HG03558 (cell line): ENCODE results near the gene TBC1D9.
"Not testable (repeated sequence)": the region's sequence is repeated elsewhere in the genome, so short reads cannot be mapped to it uniquely, and the experiment has no call there.

Source experiments
- ATAC-seq: cut with Tn5 transposase; IDR thresholded peaks from one replicate; pipeline ENCODE4 v1.9.1; 2021; ENCODE audit warnings: moderate number of reproducible peaks; ENCODE audit not compliant: unreplicated experiment; ENCODE audit errors: extremely low read depth

TBC1D9 gene

DNA sequence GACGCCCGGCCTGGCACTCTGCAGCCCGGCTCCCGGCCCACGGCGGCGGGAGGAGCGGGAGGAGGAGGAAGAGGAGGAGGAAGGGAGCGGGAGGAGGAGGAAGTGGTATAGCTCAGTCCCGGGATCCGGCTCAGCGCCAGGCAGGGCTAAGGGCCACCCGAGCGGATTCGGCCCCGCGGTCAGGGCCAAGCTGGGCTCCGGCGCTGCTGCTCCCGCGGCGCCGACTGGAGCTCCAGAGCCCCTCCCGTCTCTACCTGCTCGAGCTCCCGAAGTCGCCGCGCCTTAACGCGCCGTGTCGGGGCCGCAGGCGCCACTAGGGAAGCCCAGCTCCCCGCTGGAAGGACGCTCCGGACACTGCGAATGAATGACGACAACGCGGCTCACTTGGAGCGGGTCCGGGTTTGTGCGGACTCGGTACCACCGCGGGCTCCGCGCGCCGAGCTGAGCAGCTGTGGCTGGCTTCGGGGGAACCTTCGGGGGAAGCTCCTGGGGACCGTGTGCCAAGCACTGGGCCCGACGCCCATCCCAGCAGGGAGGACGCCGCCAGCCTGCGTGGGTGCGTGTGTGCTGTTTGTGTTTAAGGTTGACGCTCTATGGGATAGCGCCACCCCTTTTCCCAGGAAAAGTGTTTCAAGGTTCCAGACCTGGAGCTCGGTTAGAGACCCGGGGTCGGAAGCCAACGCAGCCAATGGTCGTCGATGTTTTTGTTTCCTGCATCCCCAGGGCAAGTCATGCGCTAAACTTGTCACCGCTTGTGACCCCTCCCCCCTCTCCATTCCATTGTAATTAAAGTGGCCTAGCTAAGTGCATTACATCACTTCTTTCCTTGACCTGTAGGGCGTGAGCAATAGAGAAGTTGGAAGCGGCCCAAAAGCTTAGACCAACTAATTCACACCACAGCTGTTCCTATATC, at the start of gene TBC1D9:
TSS of gene TBC1D9 (minus strand) at position 67 of the 913 bp plus-strand sequence. CDS start 340 bp downstream, outside the sequence.
- ATAC-seq: peak; percentile 19

DNA sequence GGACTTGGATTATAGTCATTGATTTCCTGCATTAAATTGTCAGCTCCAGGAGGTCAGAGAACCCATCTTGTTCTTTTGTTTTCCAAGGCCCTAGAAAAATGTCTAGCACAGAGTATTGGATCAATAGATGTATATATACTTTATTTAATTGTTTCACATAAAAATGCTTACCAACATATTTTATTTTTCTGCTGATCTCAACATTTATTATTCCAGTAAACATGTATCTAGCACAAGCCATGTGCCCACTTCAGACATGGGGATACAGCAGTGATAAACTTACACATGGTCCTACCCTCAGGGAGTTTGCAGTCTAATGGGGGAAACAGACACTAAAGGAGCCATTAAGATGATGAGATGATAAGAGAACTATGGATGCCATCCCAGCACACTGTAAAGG, 49.1 kb upstream of the TBC1D9 start:
- ATAC-seq: no peak

DNA sequence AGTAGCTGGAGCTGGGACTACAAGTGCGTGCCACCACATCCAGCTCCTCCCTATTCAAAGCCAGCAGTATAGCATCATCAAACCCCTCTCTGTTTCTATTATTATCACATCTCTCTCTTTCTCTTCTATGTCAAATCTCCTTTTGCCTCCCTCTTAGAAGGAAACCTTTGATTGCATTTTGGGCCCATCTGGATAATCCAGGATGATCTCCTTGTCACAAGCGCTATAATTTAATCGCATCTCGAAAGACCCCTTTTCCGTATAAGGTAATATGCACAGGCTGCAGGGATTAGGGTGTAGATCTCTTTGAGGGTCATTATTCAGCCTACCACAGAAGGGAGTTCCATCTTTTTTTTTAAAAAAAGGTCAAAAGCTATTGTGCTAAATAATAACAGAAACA, 46.4 kb upstream of the TBC1D9 start:
- no peak for ATAC-seq

DNA sequence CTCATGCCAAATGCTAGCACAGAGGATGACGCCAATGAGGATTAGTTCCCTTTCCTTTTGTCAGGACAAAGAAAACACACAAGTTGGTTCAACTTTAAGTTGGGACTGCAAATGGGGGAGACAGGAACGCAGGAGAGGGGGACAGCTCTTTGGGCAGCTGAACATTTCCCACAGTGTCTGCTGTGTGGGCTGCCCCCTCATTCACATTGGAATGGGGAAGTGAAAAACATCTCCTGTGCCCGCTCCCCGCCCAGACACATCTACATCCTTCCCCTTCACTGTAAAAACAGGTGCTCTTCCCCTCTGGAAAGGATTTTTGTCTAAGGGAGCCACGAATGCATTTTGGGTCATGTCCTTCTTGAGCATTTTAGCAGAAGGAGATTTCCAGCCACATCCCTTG, 44.5 kb upstream of the TBC1D9 start:
- no peak for ATAC-seq

DNA sequence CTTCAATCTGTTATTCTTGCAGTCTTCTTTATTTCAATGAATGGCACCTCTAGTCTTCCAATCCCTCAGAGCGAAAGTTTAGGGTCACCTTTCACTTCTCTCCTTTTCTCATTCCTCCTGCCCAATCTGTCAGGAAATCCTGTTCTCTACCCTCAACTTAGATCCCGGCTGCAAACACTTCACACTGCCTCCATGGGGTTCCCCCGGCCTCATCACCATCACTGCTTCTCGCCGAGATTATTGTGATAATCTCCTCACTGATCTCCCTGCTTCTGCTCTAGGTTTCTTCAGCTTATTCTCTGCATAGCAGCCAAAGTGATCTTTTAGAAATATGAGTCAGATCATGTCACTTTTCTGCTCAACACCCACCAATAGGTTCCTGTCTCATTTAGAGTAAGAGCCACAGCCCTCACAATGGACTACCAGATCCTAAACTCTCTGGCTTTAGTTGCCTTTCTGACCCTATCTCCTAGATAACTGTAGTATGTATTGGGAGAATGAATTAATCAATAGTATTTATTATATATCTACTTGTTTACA, 43.6 kb upstream of the TBC1D9 start:
- no peak for ATAC-seq

DNA sequence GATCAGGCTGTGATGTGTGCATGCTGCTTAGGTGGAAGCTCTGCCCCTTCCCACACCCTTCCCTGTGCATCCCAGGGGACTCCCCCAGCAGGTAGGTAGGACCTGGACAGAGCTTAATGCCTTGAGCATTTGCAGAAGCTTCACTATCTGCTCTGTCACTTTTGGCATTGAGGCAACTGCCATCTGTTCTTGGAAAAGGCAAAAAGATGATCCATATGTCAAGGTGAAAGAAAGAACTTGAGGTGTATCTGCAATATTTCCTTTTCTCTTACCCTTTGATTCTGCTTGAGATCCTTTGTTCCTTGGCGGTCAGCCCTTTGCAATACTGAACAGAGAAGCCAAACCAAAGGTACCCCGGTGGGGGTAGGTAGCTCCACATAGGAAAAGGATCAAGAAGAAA, 37.1 kb upstream of the TBC1D9 start:
- ATAC-seq: no peak

DNA sequence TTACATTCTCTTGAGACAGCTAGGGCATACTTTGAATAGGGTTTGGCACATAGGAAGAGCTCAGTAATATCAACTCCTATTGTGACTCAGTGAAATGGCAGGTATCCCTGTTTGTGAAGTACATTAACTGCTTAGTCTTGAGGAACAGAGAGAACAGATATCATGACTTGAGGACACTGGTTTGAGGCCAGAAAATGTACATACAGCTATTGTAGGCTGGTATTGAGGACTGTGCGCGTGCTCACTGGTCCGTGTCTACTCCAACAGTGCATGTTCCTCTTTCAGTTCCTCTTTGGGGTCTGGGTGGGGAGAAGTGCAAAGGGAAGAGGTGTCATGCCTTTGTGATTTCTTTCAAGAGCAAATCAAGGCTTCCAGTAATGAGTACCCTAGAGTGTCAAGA, 34.6 kb upstream of the TBC1D9 start:
- ATAC-seq: peak; percentile 89

DNA sequence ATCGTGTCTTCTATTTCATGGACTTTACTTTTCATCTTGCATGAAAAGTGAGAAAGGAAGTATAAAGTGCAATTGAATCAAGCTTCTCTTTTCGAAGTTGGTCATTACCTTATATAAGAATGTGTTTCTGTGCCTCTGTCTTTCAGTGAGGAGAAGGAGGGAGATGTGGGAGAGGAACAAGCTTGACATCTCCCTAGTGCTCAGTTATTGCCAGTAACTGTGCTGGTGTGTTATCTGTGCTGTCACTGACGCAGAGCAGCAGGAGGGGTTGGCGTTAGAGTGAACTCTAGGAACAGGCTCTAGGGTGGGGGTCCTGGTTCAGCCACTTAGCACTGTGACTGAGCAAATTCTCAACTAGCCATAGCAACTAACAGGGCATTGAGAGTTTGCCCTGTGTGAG, 34.0 kb upstream of the TBC1D9 start:
- no peak for ATAC-seq

DNA sequence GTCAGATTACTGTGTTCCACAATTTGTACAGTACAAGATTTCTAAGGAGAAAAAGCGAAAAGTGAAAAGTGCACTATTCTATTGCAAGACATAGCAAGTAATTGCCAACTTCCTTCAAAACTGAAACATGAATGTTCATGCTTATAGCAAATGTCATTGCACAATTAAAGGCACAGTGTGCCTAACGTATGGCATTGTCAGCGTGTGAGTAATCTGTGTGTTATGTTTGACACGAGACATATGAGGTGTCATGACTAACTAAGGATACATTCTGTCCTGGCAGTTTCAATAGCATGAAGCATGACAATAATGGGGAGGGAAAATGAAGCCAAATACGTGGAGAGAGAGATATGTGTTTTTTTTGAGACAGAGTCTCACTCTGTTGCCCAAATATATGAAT, 33.6 kb upstream of the TBC1D9 start:
- no peak for ATAC-seq

DNA sequence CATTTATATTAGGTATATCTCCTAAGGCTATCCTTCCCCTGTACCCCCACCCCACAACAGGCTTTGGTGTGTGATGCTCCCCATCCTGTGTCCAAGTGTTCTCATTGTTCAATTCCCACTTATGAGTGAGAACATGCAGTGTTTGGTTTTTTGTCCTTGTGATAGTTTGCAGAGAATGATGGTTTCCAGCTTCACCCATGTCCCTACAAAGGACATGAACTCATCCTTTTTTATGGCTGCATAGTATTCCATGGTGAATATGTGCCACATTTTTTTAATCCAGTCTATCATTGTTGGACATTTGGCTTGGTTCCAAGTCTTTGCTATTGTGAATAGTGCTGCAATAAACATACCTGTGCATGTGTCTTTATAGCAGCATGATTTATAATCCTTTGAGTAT, 26.6 kb upstream of the TBC1D9 start:
- not testable (repeated sequence) for ATAC-seq

DNA sequence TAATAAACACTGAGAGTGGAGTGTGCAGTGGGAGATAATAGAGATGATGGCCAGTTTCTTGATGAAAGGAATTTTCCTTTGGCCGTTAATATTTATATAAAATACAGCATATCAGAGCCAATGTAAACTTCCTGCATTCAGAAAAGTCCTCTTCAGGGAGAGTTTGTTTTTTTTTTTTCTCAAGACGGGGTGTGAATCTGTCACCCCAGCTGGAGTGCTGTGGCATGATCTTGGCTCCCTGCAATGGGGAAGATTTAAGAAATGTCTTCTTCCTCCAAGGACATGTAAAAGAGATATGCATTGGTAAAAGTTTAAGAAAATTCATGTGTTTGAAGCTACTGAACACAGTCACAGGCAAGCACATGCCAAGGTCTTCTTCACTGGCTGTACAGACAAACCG, 25.4 kb upstream of the TBC1D9 start:
- no peak for ATAC-seq

DNA sequence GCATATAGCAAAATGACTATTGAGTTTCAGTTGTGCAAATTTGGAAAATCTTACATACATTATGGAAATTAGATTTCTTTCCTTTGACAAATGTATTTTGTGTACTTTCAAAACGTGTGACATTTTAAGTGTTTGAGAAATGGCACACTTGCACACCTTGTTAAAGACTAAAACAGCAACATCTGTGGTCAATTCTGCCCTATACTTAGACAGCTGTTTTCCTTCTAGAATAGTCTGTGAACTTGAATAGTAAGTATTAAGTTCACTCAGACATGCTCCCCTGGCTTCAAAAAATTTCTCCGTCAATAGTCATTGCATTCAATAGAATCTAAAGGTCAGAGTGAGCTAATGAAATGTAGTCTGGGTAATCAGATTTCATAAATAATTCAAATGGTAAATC, 21.7 kb upstream of the TBC1D9 start:
- ATAC-seq: no peak

DNA sequence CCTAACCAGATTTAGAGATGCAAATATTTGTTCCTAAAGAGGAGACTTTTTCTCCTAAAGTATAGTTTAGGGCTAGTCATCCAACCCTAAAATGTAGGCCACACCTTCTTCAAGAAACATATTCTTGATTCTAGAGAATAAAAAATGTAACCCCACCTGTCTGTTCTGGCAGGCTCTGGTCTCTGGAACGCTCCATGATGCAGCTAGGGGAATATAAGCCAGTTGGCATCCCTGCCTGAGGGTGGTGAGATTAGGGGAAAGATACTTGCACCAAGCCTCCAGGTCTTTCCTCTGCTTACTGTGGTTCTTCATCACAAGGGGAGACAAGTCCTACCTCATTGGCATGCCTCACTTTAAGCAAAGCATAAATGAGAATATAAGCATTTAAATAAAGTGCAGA, 21.2 kb upstream of the TBC1D9 start:
- ATAC-seq: no peak

DNA sequence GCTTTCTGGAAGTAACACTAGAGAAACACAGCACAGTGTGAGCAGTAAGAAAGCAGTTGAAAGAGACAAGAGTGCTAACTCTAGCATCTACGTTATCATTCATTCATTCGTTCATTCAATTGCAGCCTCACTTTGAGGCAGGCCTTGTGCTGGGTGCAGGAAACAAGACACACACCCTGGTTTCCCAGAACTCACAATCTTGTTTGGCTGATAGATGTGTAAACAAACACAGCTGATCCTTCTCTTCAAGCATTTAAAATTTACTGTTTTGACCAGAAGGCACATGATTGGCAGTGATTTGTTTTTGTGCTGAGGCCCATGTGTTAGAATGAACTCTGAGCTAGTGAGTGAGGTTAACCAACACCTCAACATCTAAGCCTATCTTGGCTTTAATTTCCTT, 20.4 kb upstream of the TBC1D9 start:
- no peak for ATAC-seq

DNA sequence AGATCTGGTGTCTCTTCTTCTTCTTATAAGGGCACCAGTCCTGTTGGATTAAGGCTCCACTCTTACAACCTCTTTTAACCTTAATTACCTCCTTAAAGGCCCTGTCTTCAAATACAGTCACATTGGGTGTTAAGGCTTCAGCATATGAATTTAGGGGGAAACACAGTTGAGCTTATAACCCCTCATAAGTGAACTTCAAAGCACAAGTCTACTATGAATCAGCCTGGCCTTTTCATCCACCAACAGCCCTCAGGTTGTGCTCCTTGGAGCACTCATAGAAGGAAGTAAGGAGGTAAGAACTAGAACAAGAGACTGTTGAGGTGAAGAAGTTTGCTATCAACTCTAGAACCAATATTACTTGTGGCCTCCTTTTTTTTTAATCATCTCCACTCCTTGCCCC, 18.8 kb upstream of the TBC1D9 start:
- ATAC-seq: no peak

DNA sequence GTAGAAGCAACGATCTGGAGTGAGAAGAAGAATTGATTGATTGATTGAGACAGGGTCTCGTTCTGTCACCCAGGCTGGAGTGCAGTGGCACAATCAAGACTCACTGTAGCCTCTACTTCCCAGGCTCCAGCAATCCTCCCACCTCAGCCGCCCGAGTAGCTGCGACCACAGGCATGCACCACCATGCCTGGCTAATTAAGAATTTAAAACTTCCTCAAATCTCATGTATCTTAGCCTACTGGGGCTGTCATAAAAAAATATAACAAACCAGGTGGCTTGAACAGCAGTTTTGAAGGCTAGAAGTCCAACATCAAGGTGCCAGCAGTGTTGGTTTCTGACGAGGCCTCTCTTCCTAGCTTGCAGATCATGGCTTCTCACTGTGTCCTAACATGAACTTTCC, 18.3 kb upstream of the TBC1D9 start:
- no peak for ATAC-seq

DNA sequence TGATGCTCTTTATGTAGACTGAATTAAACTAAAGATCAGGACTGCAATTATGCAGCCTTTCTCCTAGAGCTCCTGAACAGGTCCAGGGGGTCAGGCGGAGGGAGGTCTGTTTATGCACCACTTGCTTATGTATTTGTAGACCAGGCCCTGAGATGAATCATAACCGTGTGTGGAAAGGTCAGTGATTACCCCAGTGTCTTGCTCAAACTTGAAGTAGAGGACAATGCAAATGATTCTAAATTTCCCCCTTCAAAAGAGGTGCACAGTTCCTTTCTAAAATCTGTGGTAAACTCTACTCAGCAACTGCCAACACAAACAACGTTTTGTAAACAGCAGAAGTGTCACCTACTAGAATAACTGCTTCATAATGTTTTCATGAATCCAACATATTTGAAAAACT, 13.0 kb upstream of the TBC1D9 start:
- no peak for ATAC-seq

DNA sequence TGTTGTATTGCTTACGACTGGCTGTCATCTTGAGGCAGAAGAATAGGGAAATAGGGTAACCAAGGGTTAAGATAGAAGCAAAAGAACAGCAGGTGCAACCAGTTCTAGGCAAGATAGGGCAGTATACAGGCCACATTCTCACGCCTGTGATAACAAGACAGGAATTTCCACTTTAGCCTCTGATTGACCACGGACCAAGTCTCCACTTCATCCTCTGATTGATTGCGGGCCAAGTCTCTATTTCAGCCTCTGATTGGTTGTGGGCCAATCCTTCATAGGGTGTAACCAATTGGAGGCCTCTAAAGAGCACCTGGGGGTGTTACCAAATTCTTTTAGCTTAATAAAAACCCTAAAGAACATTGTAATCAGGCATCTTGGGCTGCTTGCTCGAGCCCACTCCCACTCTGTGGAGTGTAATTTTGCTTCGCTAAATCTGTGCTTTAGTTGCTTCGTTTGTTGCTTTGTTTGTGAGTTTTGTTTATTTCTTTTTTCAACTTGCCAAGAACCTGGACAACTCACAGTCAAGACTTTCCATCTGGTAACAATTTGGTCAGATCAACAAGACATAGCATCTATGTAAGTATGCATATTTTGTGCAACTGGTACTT, 8.7 kb upstream of the TBC1D9 start:
- ATAC-seq: no peak

DNA sequence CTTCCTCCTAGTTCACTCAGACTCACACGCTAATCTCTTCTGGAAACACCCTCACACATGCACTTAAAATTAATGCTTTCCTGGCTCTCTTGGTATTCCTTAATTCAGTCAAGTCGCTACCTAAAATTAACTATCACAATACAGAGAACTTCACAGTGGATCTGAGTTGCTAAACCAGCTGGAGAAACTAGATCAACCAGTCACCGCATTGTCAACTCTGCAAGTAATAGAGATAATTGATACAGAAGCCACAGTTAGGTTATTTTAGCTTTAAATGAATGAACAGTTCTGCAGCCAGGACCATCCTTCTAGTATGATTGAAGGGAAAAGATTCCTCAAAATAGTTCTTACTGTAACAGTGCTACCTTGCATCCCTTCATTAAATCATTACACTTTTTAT, 6.0 kb upstream of the TBC1D9 start:
- ATAC-seq: no peak

DNA sequence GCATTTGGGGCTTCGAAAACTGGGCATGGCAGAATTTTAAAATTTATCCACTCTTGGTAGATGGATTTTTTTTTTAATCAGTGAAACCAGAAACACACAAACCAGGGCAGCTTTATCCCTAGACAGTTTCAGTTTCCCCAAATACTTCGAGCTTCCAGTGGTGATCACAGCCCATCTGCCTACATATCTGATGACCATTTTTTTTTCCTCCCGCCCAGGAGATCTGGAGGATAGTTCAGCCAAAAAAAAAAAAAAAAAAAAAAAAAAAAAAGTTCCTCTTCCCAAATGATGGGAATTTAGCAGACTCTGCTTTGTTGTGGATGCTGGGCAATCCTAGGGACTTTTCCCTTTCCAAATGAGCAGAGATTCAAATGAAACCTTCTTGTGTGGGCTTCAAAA, 1.0 kb upstream of the TBC1D9 start:
- ATAC-seq: no peak

DNA sequence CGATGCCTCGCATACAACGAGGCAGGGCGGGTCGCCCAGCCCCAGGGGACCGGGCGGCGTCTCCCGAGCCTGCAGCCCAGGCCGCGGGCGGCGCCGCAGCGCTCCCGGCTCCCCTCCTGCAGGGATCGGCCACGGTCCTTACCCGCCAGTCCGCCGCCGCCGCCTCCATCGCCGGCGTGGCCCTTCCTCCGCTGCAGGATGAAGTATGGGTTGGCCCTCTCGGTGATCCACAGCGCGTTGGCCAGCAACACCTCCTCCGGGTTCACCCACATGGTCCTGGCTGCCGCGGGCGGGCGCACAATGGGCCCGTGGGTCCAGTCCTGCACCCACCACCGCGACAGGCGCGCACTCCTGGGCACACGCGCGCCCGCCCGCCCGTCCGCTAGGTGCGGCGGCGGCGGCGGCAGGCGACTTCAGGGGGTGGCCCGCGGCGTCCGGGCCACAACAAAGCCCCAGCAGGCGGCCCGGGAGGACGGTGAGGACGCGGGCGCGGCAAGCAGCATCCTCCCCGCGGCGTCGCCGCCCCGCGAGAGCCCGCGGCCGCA, 339 bp downstream of the TBC1D9 start:
- ATAC-seq: peak; percentile 35
